GM19395 (cell line): ENCODE results near the gene TSSK6.
"Not testable (repeated sequence)": the region's sequence is repeated elsewhere in the genome, so short reads cannot be mapped to it uniquely, and the experiment has no call there.

Experiments used
- ATAC-seq: cut with Tn5 transposase; IDR thresholded peaks from one replicate; pipeline ENCODE4 v1.9.1; 2021; ENCODE audit warnings: mild to moderate bottlenecking, moderate library complexity; ENCODE audit not compliant: unreplicated experiment

The TSSK6 gene

GRCh38 chr19:19488875-19489690 lies 26.3 kb downstream of the TSSK6 start:
- ATAC-seq: peak; percentile 67

GRCh38 chr19:19487950-19488874 lies 27.1 kb downstream of the TSSK6 start:
- no peak for ATAC-seq

GRCh38 chr19:19487077-19487949 lies 28.0 kb downstream of the TSSK6 start:
- no peak for ATAC-seq

DNA sequence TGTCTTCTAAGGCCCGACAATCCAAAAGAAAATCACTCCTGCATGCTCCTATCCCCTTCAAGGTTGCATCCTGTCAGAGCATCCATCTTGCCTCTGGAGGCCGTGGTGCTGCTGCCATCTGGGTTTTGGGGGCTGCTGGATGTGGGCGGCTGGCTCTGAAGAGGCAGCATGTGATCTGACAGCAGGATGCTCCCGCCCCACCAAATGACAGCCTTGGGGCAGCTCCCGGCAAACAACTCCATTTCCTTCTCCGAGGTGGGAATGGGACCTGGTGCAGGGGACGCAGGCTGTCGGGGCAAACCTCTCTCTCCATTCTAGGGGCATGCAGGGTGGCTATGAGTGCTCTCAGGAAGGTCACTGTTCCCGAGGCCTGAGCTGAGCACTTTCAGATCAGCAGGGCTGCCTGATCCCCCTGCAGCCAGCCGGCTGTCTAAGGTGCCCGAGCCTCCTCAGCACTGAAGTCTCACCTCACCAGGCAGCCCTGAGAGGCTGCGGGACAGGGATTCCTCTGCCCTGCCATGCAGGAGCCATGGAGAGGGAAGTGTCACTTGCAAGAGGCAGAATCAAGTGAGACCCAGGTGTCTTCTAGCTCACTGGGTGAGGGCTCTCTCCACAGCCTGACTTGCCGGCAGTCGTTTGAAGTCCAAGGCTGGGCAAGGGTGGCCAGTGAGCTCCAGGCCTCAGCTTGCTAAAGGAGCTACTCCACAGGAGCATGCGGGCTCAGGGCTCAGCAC lies 28.8 kb downstream of the TSSK6 start:
- no peak for ATAC-seq

DNA sequence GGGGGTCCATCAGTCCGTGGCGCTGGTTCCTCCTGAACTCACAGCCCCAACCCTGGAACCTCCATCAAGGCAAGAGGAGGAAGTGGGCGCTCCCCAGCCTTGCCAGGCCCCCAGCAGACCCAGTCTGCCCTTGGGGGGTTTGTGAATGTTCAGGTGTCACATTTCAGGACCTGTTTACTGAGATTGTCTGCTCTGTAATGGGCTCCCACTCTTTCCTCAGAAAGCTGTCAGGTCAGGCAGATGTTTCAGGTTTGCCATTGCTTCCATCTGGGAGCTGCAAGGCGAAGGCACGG lies 29.4 kb downstream of the TSSK6 start:
- ATAC-seq: no peak

- no peak for ATAC-seq
Measured at GRCh38 chr19:19485161-19485997, 30.0 kb downstream of the TSSK6 start.

DNA sequence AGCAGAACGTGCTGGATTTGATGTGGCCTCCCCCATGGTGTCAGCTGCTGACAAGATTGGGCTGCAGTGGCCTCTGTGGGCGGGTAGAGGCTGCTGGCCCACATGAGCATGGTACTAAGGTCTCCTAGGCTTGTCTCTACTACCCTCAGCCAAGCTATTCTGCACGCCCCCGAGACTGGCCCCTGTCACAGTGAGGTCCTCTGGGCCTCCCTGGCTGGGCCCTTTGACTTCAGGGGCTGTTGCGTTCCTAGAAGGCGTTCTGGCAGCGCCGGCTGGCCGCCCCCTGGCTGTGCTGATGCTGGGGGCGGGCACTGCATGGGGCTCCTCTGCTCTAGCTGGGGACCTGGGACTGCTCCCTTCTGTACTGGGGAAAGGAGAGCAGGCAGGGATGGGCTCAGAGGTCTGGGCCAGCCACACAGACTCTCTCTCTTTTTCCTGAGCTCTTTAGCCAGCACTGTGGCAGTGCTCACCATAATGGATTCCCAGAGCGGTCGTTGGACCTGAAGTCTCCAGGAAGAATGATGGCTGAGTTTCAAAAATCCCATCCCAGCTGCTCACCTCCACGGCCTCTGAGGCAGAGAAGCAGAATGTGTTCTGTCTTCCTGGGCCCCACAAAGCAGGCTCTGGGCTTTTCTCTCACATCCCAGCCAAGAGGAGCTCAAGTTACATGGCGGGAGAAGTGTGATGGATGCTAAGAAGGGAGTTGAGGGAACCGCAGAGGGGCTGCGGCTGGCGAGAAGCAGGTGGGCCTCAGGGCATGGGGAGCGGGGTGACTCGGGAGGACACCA lies 32.3 kb downstream of the TSSK6 start:
- ATAC-seq: no peak

- no peak for ATAC-seq
Measured at GRCh38 chr19:19480688-19481087, 34.7 kb downstream of the TSSK6 start.

DNA sequence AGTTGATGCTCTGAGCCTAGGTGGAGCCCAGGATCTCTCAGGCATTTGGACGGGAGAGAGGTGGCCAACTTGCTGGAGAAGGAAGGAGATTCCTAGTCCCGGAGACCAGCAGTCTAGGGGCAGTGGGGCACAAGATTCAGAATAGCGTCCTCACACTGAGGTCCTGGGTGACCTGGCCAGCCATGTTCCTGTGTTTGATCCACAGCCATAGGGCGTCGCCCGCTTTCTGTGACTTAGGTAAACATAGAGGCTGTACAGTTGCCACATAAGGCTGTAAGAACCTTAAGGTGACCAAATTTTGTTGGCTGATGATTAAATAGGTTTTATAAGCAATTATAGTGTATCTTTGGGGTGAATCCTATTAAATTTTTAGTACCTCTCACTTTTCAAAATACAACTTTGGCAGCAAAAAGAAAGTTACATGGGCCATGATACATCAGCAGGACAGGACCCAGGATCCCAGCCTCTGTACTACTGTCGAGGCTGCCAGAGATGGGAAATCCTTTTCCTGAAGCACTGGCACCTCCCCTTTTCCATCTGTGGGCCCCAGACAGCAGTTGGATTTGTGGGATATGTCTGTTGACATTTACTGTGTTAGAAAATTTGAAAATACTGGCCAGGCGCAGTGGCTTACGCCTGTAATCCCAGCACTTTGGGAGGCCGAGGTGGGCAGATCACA lies 37.5 kb downstream of the TSSK6 start:
- ATAC-seq: no peak

DNA sequence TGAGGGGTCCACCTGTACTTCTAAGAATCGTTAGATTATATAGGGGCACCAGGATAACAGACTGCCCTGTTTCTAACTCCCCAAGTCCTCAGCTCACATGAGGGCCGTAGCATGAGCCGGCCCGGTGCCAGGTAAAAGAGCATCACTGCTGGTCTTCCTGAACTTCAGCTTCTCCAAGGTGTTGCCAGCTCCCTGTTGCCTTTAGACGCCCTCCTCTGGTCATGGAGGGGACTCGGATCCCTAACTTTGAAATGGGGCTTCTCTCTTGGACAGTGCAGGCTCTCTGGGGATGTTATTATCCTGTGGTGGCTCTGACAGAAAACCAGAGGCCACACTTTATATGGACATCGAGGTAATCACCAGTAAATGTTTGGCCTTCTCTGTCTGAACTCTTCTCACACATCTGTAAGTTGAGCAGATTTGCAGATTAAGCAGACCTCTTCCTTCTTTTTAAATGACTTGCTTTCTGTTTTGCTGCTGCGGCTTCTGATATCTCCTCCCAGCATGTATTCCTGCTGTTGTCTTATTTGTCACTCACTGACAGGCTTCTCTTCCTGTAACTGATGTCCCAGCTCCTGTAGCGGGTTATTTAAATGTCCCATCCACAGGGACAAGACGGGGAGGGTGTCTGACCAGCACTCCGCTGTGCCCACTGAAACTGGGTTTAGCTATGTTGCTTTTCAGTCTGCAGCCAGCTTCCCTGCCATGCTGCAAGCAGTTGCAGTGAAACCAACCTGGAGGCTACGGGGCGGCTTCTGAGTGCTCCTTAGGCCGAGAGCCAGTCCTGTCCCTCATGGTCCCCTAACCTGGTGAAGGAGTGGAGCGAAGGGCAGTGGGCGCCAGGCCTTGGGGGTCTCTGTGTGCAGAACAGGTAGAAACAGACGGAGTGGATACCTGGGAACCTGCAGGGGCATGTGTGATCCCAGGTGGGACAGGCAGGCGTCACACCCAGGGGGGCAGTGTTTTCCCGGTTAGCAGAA lies 39.2 kb downstream of the TSSK6 start:
- no peak for ATAC-seq

DNA sequence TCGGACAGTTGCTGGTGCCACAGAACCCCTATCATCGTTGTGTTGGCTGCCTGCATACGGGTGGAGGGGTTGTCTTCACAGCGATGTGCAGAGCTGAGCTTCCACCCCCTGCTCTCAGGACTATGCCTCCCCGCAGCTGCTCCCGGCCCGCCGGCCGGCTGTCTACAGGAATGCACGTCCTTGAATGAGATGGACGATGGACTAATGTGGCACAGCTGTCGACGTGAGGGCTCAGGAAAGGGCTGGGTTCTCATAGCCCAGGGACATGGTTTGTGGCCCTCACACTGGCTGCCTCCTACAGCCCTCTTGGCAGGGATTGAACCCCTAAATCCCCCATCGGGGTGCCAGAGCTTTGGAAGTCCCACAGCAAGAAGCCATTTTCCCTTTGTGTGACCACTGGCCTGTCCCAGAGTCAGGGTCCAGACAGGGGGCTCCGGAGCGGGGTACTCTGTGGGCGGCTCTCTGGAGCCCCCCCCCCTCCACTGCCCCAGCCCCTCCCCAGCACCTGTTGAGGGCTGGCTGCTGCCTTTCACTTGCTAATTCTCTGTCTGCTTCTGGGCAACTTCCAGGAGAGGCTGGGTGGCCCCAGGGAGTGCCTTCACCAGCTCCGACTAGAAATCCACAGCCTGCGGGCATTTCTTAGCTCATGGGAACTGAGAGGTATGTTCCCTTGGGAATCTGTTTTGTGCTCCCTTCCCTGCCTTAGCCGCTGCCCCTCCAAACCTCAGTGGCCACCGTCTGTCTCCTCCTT lies 40.2 kb downstream of the TSSK6 start:
- ATAC-seq: no peak

DNA sequence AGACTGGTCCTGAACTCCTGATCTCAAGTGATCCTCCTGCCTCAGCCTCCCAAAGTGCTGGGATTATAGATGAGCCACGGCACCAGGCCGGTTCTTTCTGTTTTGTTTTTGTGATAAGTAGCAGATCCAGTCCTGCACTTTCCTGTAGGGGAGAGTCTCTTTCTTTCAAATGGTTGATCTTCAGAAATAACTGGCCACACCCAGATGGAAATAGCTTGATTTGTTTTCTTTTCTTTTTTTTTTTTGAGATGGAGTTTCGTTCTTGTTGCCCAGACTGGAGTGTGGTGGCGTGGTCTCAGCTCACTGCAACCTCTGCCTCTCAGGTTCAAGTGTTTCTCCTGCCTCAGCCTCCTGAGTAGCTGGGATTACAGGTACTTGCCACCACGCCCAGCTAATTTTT lies 43.2 kb downstream of the TSSK6 start:
- ATAC-seq: not testable (repeated sequence)

DNA sequence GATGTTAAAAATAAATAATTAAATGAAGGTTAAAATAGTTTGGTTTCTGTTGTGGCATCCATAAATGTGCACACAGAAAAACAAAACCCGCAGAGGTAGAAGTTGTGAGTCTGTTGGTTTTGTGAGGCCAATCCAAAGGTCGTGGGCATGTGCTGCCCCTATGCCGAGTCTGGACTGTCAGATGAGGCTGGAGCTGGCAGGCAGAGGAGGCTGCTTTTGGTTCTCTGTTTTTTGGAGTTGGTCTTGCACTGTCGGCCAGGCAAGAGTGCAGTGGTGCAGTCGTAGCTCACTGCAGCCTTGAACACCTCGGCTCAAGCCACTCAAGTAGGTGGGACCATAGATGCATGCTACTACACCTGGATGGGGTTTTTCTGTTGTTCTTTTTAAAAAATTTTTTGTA lies 43.7 kb downstream of the TSSK6 start:
- ATAC-seq: no peak

GRCh38 chr19:19470579-19470978 lies 44.8 kb downstream of the TSSK6 start:
- ATAC-seq: no peak

DNA sequence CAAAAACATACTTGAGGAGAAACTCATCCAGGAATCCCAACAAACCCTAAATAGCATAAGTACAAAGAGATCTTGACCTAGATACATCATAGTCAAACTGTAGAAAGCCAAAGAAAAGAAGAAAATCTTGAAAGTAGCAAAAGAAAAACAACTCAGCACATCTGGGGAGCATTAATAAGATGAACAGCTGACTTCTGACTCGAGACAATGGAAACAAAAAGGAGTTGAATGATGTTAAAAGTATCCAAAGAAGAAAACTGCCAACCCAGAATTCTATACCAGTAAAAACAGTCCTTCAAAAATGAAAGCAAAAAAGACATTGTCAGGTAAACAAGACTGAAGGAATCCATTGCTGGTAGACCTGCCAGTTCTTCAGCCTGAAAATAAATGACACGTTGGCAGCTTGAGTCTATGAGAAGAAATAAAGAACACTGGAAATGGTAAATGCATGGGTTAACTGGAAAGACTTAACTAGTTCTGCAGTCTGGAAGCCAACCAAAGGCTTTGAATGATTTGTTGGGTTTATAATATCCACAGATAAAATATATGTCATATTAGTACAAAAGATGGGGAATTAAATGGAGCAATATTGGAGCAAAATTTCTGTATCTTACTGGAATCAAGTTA lies 46.8 kb downstream of the TSSK6 start:
- ATAC-seq: no peak

- ATAC-seq: no peak
Measured at GRCh38 chr19:19466201-19466600, 49.1 kb downstream of the TSSK6 start.
